Progenitor cell of endocrine pancreas (in vitro differentiated cells): ENCODE measurements around the gene PACSIN3. TPM values are rescaled to one million over a fixed set of nuclear protein-coding genes. Genes with fewer than 3 reads are reported as not detected.

ENCODE experiments used
- DNase-seq: peaks from one replicate; pipeline ENCODE4 v3.0.0; 2021; ENCODE audit warnings: low spot score; ENCODE audit not compliant: unreplicated experiment
- H3K27ac Mint-ChIP-seq: 2 replicates; pipeline ENCODE4 v1.8.0; 2021; ENCODE audit warnings: mild to moderate bottlenecking, moderate library complexity, mixed read lengths
- H3K27me3 Mint-ChIP-seq: 2 replicates; pipeline ENCODE4 v1.8.0; 2021; ENCODE audit warnings: mixed read lengths
- H3K36me3 Mint-ChIP-seq: 2 replicates; pipeline ENCODE4 v1.8.0; 2022; ENCODE audit warnings: mixed read lengths; ENCODE audit not compliant: insufficient read depth
- H3K4me1 Mint-ChIP-seq: 2 replicates; pipeline ENCODE4 v1.8.0; 2021; ENCODE audit warnings: low read depth, mixed read lengths
- H3K4me3 Mint-ChIP-seq: 2 replicates; pipeline ENCODE4 v1.8.0; 2021; ENCODE audit warnings: low read depth, mild to moderate bottlenecking, moderate library complexity, mixed read lengths
- H3K9me3 Mint-ChIP-seq: 2 replicates; pipeline ENCODE4 v1.8.0; 2021; ENCODE audit warnings: low read depth, mixed read lengths
- CTCF ChIP-seq: fragments of 200-600 bp; sonication (generic); IDR thresholded peaks from one replicate; pipeline ENCODE4 v1.5.0; 2021; ENCODE audit warnings: antibody characterized with exemption, mild to moderate bottlenecking; ENCODE audit not compliant: unreplicated experiment
- total RNA-seq: library from RNA; stranded (reverse); gene quantifications from 2 replicates; pipeline ENCODE4 v1.2.1, GENCODE V29; 2021

Gene PACSIN3
- total RNA-seq, 1 donor from 2014 or later = 59.6 TPM

DNA sequence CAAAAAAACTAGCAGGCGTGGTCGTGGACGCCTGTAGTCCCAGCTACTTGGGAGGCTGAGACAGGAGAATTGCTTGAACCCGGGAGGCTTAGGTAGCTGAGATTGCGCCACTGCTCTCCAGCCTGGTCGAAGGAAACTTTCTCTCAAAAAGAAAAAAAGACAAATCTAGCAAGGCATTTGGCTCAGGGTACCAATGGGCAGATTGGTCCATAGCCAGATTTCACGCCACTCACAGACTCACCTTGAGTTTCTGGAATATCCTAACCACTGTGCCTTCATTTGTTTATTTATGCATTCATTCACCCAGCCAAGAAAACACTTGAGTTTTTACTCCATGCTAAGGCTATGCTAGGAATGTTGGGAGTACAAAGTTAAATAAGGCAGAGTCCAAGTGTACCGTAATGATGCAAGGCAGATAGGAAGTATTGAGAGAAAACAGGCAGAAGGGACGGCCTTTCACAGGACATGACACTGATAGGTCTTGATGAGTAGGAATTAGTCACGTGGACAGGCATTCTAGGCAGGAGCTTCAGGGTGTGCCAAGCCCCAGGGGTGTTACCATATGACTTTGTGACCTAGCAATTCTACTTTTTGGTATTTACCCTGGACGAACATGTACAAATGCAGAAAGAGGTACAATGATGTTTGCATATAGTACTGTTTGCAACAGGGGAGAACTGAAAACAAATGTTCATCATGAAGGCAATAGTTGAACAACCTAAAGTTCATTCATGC is 3.0 kb upstream of the PACSIN3 start:
- H3K4me3 Mint-ChIP-seq = no peak overlapping the region
- no peak for TF ChIP-seq CTCF
- peaks cover 17% of the 10 kb centered on the region for H3K4me1 Mint-ChIP-seq
- no peaks in the 10 kb centered on the region for H3K9me3 Mint-ChIP-seq
- H3K27me3 Mint-ChIP-seq = peaks cover 3% of the 10 kb centered on the region
- no peak overlapping the region for H3K27ac Mint-ChIP-seq
- H3K36me3 Mint-ChIP-seq = no peaks in the 10 kb centered on the region
- DNase-seq = no peak

DNA sequence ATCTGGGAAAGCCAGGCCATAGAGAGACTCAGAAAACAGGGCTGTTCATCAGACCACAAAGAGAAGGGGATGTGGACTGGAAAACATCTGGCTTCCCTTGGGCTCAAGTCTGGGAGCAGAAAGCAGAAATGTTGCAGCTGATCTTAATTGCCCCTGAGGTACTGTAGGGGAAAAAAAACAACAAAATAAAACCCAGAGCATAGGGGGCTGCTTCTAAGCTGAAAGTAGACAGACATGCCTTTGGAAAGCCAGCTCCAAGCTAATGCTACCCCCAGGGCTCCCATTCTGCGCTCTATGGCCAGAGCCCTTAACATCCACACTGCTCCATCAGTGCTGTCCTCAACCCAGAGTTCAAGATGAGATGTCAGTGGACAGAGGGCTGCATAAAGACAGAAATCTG is 2.0 kb upstream of the PACSIN3 start:
- peak overlapping the region; percentile 69 for H3K4me3 Mint-ChIP-seq
- no peaks in the 10 kb centered on the region for H3K9me3 Mint-ChIP-seq
- no peak for TF ChIP-seq CTCF
- H3K36me3 Mint-ChIP-seq = no peaks in the 10 kb centered on the region
- H3K27me3 Mint-ChIP-seq = peaks cover 3% of the 10 kb centered on the region
- no peak overlapping the region for H3K27ac Mint-ChIP-seq
- DNase-seq = no peak
- H3K4me1 Mint-ChIP-seq = peaks cover 19% of the 10 kb centered on the region

GRCh38 chr11:47187723-47188122 is 1.5 kb upstream of the PACSIN3 start:
- H3K27me3 Mint-ChIP-seq = peaks cover 3% of the 10 kb centered on the region
- no peak for TF ChIP-seq CTCF
- no peak for DNase-seq
- H3K4me1 Mint-ChIP-seq = peaks cover 19% of the 10 kb centered on the region
- peak overlapping the region; percentile 69 for H3K4me3 Mint-ChIP-seq
- peak overlapping the region; percentile 86 for H3K27ac Mint-ChIP-seq
- no peaks in the 10 kb centered on the region for H3K36me3 Mint-ChIP-seq
- no peaks in the 10 kb centered on the region for H3K9me3 Mint-ChIP-seq

DNA sequence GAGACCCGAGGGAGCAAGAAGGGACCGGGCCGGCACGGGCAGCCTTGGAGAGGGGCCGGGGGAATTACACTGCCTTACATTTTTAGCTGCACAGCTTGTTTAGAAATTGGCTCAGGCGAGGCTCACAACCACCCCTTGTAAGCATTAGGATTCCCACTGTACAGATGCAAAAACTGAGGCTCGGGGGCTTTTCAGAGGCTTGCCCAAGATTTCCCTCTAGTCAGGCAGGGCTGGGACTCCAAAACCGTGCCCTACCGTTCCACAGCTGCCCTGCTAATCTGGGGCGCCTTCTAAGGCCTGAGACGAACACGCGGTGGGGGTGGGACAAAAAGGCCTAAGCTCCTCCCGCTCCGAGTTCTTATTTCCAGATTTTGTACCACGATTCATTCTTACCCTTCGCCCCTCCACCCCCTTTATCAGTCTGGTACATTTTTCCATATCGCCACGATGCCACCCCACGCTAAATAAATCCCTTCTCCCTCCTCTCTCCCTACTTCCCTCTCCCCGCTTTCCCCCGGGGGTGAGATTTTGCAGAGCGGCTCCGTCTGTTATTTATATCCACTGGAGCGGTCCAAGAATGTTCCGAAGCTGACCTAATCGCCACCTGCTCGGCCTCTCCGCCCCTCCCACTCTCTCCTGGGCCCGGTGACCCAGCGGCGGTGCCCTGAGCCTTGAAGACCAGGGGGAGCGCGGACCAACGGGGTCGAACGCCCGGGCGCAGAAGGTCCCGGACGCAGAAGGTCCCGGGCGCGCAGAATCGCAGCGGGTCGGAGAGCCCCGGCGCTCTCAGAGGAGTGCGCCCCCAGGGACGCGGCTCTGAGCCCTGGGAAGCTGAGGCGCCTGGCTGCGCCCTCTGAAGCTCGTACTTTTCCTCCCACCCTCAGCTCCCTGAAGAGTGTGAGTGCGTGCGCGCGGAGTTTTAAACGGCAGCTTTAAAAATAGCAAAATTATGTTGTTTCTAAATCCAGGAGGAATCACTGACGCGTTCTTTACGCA is 764 bp upstream of the PACSIN3 start:
- no peaks in the 10 kb centered on the region for H3K36me3 Mint-ChIP-seq
- H3K4me3 Mint-ChIP-seq = peak overlapping the region; percentile 69
- no peaks in the 10 kb centered on the region for H3K9me3 Mint-ChIP-seq
- peaks cover 19% of the 10 kb centered on the region for H3K4me1 Mint-ChIP-seq
- H3K27ac Mint-ChIP-seq = peak overlapping the region; percentile 86
- peaks cover 3% of the 10 kb centered on the region for H3K27me3 Mint-ChIP-seq
- peak; percentile 26 for DNase-seq
- peak; percentile 31 for TF ChIP-seq CTCF

- Mint-ChIP-seq H3K4me3 (peak overlapping the region; percentile 78), H3K9me3 (no peaks in the 10 kb centered on the region), H3K4me1 (peaks cover 19% of the 10 kb centered on the region), H3K27ac (peak overlapping the region; percentile 95), H3K36me3 (no peaks in the 10 kb centered on the region), H3K27me3 (peaks cover 3% of the 10 kb centered on the region)
- no peak for TF ChIP-seq CTCF
- DNase-seq = peak; percentile 53
Observed at GRCh38 chr11:47185305-47186075, 744 bp downstream of the PACSIN3 start.
